H9 (cell line): Measurements from ENCODE around the gene GABRR2. TPM values are rescaled to one million over a fixed set of nuclear protein-coding genes. Genes with fewer than 3 reads are reported as not detected.

ENCODE experiments used
- DNase-seq: peaks from one replicate; pipeline ENCODE4 v3.0.0-alpha.2; 2017
- H2AFZ ChIP-seq: one replicate; pipeline ENCODE4 v1.6.1; 2013; ENCODE audit warnings: mild to moderate bottlenecking, low read length, control low read depth, moderate library complexity
- H2AK5ac ChIP-seq: 2 replicates; pipeline ENCODE4 v1.6.1; 2013; ENCODE audit warnings: low read length, control low read depth, mixed read lengths; ENCODE audit not compliant: insufficient read length
- H2BK120ac ChIP-seq: one replicate; pipeline ENCODE4 v1.6.1; 2013; ENCODE audit warnings: low read depth, mild to moderate bottlenecking, low read length, control low read depth, inconsistent platforms; ENCODE audit not compliant: poor library complexity, severe bottlenecking
- H2BK12ac ChIP-seq: 2 replicates; pipeline ENCODE4 v1.6.1; 2013; ENCODE audit warnings: low read length, control low read depth, mixed read lengths, low read depth; ENCODE audit not compliant: insufficient read length
- H2BK15ac ChIP-seq: 2 replicates; pipeline ENCODE4 v1.6.1; 2013; ENCODE audit warnings: low read depth, low read length, control low read depth
- H2BK20ac ChIP-seq: one replicate; pipeline ENCODE4 v1.6.1; 2013; ENCODE audit warnings: low read depth, mild to moderate bottlenecking, low read length, control low read depth, inconsistent platforms; ENCODE audit not compliant: poor library complexity, severe bottlenecking
- H2BK5ac ChIP-seq: 2 replicates; pipeline ENCODE4 v1.6.1; 2013; ENCODE audit warnings: low read length, control low read depth, mixed read lengths; ENCODE audit not compliant: insufficient read length
- H3K14ac ChIP-seq: 2 replicates; pipeline ENCODE4 v1.6.1; 2013; ENCODE audit warnings: low read length, control low read depth; ENCODE audit not compliant: insufficient read depth
- H3K18ac ChIP-seq: 2 replicates; pipeline ENCODE4 v1.6.1; 2013; ENCODE audit warnings: low read depth, mild to moderate bottlenecking, mixed read lengths, low read length, control low read depth; ENCODE audit not compliant: insufficient read length
- H3K23ac ChIP-seq: 2 replicates; pipeline ENCODE4 v1.6.1; 2013; ENCODE audit warnings: low read length, control low read depth, mixed read lengths, low read depth; ENCODE audit not compliant: insufficient read length
- H3K23me2 ChIP-seq: 2 replicates; pipeline ENCODE4 v1.6.1; 2013; ENCODE audit warnings: low read depth, mild to moderate bottlenecking, mixed read lengths, low read length, control low read depth; ENCODE audit not compliant: insufficient read length, poor library complexity, severe bottlenecking
- H3K27ac ChIP-seq: 2 replicates; pipeline ENCODE4 v1.5.1; 2013; ENCODE audit warnings: low read length, control low read depth, mixed read lengths, low read depth; ENCODE audit not compliant: insufficient read length
- H3K27me3 ChIP-seq: 2 replicates; pipeline ENCODE4 v1.6.1; 2013; ENCODE audit warnings: low read length, control low read depth, inconsistent platforms; ENCODE audit not compliant: insufficient read depth
- H3K4ac ChIP-seq: 2 replicates; pipeline ENCODE4 v1.6.1; 2013; ENCODE audit warnings: low read depth, mild to moderate bottlenecking, control low read depth, inconsistent platforms, low read length, moderate library complexity
- H3K4me1 ChIP-seq: 2 replicates; pipeline ENCODE4 v1.6.1; 2013; ENCODE audit warnings: low read length, control low read depth, inconsistent platforms; ENCODE audit not compliant: insufficient read depth
- H3K4me2 ChIP-seq: 2 replicates; pipeline ENCODE4 v1.6.1; 2013; ENCODE audit warnings: low read length, control low read depth, mixed read lengths; ENCODE audit not compliant: insufficient read length, insufficient read depth
- H3K56ac ChIP-seq: 2 replicates; pipeline ENCODE4 v1.6.1; 2013; ENCODE audit warnings: low read depth, mild to moderate bottlenecking, mixed read lengths, low read length, control low read depth; ENCODE audit not compliant: insufficient read length
- H3K79me1 ChIP-seq: 2 replicates; pipeline ENCODE4 v1.6.1; 2013; ENCODE audit warnings: low read depth, mild to moderate bottlenecking, moderate library complexity, low read length, control low read depth, inconsistent platforms; ENCODE audit not compliant: insufficient read depth, poor library complexity, severe bottlenecking
- H3K79me2 ChIP-seq: 2 replicates; pipeline ENCODE4 v1.6.1; 2013; ENCODE audit warnings: low read length, control low read depth, inconsistent platforms; ENCODE audit not compliant: insufficient read depth
- H3K9ac ChIP-seq: 2 replicates; pipeline ENCODE4 v1.6.1; 2013; ENCODE audit warnings: low read length, control low read depth, mixed read lengths; ENCODE audit not compliant: insufficient read length; ENCODE audit errors: extremely low read depth
- H3K9me3 ChIP-seq: one replicate; pipeline ENCODE4 v1.6.1; 2013; ENCODE audit warnings: low read depth, low read length, inconsistent platforms; ENCODE audit not compliant: control insufficient read depth
- H3T11ph ChIP-seq: one replicate; pipeline ENCODE4 v1.6.1; 2013; ENCODE audit warnings: mild to moderate bottlenecking, low read length, control low read depth, inconsistent platforms
- H4K20me1 ChIP-seq: one replicate; pipeline ENCODE4 v1.6.1; 2013; ENCODE audit not compliant: control insufficient read depth, insufficient read length, insufficient read depth
- H4K5ac ChIP-seq: 2 replicates; pipeline ENCODE4 v1.6.1; 2013; ENCODE audit warnings: low read depth, mild to moderate bottlenecking, mixed read lengths, low read length, control low read depth; ENCODE audit not compliant: insufficient read length
- H4K8ac ChIP-seq: replicated peaks from 2 replicates; pipeline ENCODE4 v1.6.1; 2013; ENCODE audit warnings: low read length, control low read depth, mixed read lengths, low read depth; ENCODE audit not compliant: insufficient read length
- H4K91ac ChIP-seq: 2 replicates; pipeline ENCODE4 v1.6.1; 2013; ENCODE audit warnings: low read depth, mild to moderate bottlenecking, moderate library complexity, mixed read lengths, low read length, control low read depth; ENCODE audit not compliant: insufficient read length
- H3K27ac Mint-ChIP-seq, 3 experiments: 2 replicates in 2 of 3; 3 replicates in 1 of 3; pipeline ENCODE4 v1.8.0; 2020 to 2021; ENCODE audit warnings: mixed read lengths in 3 of 3, mild to moderate bottlenecking in 1 of 3, moderate library complexity in 1 of 3
- H3K27me3 Mint-ChIP-seq: 2 replicates; pipeline ENCODE4 v1.8.0; 2021; ENCODE audit warnings: low read depth, mild to moderate bottlenecking, moderate library complexity, mixed read lengths
- H3K36me3 Mint-ChIP-seq, 3 experiments: 2 replicates in 2 of 3; 3 replicates in 1 of 3; pipeline ENCODE4 v1.8.0; 2020 to 2021; ENCODE audit warnings: low read depth in 3 of 3, mixed read lengths in 3 of 3; ENCODE audit not compliant: insufficient read depth in 1 of 3
- H3K4me1 Mint-ChIP-seq, 2 experiments: 2 replicates each; pipeline ENCODE4 v1.8.0; 2020; ENCODE audit warnings: mixed read lengths in 2 of 2
- H3K4me3 Mint-ChIP-seq, 2 experiments: 2 replicates in 1 of 2; 3 replicates in 1 of 2; pipeline ENCODE4 v1.8.0; 2020 to 2021; ENCODE audit warnings: mild to moderate bottlenecking in 2 of 2, mixed read lengths in 2 of 2, moderate library complexity in 1 of 2
- H3K9me3 Mint-ChIP-seq, 2 experiments: 2 replicates in 1 of 2; 3 replicates in 1 of 2; pipeline ENCODE4 v1.8.0; 2020; ENCODE audit warnings: mild to moderate bottlenecking in 2 of 2, mixed read lengths in 2 of 2, moderate library complexity in 1 of 2
- WGBS: extraction: QIAGEN DNeasy Blood & Tissue Kit; methylation state at CpG from one replicate; pipeline ENCODE4 v1.1.7; 2013; ENCODE audit warnings: missing lambda C conversion rate, low lambda C conversion rate, mixed read lengths; ENCODE audit not compliant: insufficient read length; ENCODE audit errors: extremely low coverage; 5-methylcytosine and 5-hydroxymethylcytosine counted together
- total RNA-seq: library from RNA; stranded (reverse); gene quantifications from 2 replicates; pipeline ENCODE4 v1.2.1, GENCODE V29; 2021
- TF ChIP-seq, protein P1 (sequence below): fragments of 200-600 bp; sonication (generic); conservative IDR thresholded peaks from 3 replicates; pipeline ENCODE4 v1.8.0; 2021; ENCODE audit warnings: antibody characterized with exemption, mild to moderate bottlenecking

The GABRR2 gene
- total RNA-seq, 1 experiment from 2014 or later: not detected

DNA sequence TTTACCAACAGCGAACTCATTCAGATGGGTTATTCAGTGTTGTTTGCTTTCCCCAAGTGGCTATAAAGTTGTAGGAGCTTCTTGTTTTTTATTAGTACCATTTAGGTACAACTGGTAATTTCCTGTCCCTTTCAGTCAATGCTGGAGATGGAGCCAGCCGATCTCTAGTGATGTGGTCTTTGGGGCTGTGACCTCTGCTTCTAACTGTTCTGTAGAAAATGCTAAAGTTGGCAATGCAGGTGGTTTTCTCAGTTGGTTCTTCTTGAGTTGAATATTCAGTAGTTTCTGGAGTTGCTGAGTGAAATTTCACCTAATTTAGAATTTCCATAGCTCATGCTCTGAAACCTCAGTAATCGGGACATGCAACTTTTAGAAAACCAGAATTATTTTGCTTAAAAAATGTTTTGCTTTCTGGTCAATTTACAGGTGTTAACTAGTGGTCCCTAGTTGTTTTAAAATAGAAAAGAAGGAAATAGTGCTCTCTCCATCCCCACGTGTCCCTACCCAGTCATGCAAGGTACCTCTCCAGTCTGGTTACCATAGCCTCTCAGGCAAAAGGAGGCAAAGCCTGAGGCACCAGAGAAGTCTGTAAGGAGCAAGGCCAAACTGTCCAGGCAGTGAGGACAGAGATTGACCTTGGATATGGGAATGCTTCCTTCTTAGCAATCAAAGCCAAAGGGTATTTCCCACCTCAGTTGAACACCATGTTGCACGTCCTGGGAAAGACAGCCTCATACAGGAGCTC is 70.7 kb downstream of the GABRR2 start:
- H2BK12ac ChIP-seq: no peak overlapping the region
- no peak overlapping the region for H2BK5ac ChIP-seq
- H3T11ph ChIP-seq: no peak overlapping the region
- H3K4ac ChIP-seq: no peak overlapping the region
- WGBS: no CpG with 5 or more reads among the region's 5 CpGs
- DNase-seq: no peak
- Mint-ChIP-seq H3K4me3 (no peak overlapping the region), H3K4me1 (peaks cover 29% of the 10 kb centered on the region in 2 experiments), H3K36me3 (no peaks in the 10 kb centered on the region; a peak in 1 of 7 replicates), H3K27ac (no peak overlapping the region), H3K9me3 (no peaks in the 10 kb centered on the region; a peak in 1 of 5 replicates), H3K27me3 (peaks cover 11% of the 10 kb centered on the region)
- H4K91ac ChIP-seq: no peak overlapping the region
- H3K9me3 ChIP-seq: no peaks in the 10 kb centered on the region
- H3K4me1 ChIP-seq: peaks cover 6% of the 10 kb centered on the region; the same call in 1 of the 2 replicates
- no peaks in the 10 kb centered on the region for H4K20me1 ChIP-seq
- H3K4me2 ChIP-seq: no peak overlapping the region
- H4K5ac ChIP-seq: no peak overlapping the region
- no peak overlapping the region for H2BK20ac ChIP-seq
- no peak overlapping the region for H3K56ac ChIP-seq
- no peak overlapping the region for H4K8ac ChIP-seq
- H3K18ac ChIP-seq: no peak overlapping the region
- no peak overlapping the region for H2AK5ac ChIP-seq
- H3K23me2 ChIP-seq: no peaks in the 10 kb centered on the region
- H3K27ac ChIP-seq: no peak overlapping the region
- H2BK15ac ChIP-seq: no peak overlapping the region
- H3K9ac ChIP-seq: no peak overlapping the region
- TF ChIP-seq, protein P1, sequence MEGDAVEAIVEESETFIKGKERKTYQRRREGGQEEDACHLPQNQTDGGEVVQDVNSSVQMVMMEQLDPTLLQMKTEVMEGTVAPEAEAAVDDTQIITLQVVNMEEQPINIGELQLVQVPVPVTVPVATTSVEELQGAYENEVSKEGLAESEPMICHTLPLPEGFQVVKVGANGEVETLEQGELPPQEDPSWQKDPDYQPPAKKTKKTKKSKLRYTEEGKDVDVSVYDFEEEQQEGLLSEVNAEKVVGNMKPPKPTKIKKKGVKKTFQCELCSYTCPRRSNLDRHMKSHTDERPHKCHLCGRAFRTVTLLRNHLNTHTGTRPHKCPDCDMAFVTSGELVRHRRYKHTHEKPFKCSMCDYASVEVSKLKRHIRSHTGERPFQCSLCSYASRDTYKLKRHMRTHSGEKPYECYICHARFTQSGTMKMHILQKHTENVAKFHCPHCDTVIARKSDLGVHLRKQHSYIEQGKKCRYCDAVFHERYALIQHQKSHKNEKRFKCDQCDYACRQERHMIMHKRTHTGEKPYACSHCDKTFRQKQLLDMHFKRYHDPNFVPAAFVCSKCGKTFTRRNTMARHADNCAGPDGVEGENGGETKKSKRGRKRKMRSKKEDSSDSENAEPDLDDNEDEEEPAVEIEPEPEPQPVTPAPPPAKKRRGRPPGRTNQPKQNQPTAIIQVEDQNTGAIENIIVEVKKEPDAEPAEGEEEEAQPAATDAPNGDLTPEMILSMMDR: no peak
- H3K79me2 ChIP-seq: no peaks in the 10 kb centered on the region
- H3K79me1 ChIP-seq: no peaks in the 10 kb centered on the region
- no peak overlapping the region for H2BK120ac ChIP-seq
- H3K23ac ChIP-seq: no peak overlapping the region
- no peak overlapping the region for H2AFZ ChIP-seq
- no peaks in the 10 kb centered on the region for H3K27me3 ChIP-seq
- H3K14ac ChIP-seq: no peak overlapping the region
